Measurements from ENCODE around the gene FBXL7. TPM values are rescaled to one million over a fixed set of nuclear protein-coding genes. Genes with fewer than 3 reads are reported as not detected.

Gene FBXL7
- total and polyA plus RNA-seq, 2 of the 8 experiments (the other 6 are each of a cell fraction or from before 2014, with no cell fraction given): 17.7 to 17.8 TPM

- TF ChIP-seq, protein P1, sequence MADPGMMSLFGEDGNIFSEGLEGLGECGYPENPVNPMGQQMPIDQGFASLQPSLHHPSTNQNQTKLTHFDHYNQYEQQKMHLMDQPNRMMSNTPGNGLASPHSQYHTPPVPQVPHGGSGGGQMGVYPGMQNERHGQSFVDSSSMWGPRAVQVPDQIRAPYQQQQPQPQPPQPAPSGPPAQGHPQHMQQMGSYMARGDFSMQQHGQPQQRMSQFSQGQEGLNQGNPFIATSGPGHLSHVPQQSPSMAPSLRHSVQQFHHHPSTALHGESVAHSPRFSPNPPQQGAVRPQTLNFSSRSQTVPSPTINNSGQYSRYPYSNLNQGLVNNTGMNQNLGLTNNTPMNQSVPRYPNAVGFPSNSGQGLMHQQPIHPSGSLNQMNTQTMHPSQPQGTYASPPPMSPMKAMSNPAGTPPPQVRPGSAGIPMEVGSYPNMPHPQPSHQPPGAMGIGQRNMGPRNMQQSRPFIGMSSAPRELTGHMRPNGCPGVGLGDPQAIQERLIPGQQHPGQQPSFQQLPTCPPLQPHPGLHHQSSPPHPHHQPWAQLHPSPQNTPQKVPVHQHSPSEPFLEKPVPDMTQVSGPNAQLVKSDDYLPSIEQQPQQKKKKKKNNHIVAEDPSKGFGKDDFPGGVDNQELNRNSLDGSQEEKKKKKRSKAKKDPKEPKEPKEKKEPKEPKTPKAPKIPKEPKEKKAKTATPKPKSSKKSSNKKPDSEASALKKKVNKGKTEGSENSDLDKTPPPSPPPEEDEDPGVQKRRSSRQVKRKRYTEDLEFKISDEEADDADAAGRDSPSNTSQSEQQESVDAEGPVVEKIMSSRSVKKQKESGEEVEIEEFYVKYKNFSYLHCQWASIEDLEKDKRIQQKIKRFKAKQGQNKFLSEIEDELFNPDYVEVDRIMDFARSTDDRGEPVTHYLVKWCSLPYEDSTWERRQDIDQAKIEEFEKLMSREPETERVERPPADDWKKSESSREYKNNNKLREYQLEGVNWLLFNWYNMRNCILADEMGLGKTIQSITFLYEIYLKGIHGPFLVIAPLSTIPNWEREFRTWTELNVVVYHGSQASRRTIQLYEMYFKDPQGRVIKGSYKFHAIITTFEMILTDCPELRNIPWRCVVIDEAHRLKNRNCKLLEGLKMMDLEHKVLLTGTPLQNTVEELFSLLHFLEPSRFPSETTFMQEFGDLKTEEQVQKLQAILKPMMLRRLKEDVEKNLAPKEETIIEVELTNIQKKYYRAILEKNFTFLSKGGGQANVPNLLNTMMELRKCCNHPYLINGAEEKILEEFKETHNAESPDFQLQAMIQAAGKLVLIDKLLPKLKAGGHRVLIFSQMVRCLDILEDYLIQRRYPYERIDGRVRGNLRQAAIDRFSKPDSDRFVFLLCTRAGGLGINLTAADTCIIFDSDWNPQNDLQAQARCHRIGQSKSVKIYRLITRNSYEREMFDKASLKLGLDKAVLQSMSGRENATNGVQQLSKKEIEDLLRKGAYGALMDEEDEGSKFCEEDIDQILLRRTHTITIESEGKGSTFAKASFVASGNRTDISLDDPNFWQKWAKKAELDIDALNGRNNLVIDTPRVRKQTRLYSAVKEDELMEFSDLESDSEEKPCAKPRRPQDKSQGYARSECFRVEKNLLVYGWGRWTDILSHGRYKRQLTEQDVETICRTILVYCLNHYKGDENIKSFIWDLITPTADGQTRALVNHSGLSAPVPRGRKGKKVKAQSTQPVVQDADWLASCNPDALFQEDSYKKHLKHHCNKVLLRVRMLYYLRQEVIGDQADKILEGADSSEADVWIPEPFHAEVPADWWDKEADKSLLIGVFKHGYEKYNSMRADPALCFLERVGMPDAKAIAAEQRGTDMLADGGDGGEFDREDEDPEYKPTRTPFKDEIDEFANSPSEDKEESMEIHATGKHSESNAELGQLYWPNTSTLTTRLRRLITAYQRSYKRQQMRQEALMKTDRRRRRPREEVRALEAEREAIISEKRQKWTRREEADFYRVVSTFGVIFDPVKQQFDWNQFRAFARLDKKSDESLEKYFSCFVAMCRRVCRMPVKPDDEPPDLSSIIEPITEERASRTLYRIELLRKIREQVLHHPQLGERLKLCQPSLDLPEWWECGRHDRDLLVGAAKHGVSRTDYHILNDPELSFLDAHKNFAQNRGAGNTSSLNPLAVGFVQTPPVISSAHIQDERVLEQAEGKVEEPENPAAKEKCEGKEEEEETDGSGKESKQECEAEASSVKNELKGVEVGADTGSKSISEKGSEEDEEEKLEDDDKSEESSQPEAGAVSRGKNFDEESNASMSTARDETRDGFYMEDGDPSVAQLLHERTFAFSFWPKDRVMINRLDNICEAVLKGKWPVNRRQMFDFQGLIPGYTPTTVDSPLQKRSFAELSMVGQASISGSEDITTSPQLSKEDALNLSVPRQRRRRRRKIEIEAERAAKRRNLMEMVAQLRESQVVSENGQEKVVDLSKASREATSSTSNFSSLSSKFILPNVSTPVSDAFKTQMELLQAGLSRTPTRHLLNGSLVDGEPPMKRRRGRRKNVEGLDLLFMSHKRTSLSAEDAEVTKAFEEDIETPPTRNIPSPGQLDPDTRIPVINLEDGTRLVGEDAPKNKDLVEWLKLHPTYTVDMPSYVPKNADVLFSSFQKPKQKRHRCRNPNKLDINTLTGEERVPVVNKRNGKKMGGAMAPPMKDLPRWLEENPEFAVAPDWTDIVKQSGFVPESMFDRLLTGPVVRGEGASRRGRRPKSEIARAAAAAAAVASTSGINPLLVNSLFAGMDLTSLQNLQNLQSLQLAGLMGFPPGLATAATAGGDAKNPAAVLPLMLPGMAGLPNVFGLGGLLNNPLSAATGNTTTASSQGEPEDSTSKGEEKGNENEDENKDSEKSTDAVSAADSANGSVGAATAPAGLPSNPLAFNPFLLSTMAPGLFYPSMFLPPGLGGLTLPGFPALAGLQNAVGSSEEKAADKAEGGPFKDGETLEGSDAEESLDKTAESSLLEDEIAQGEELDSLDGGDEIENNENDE (IDR thresholded peaks at IDR 0.05; ENCODE audit: insufficient replicate concordance, low read length): no peak
These were observed 438.2 kb downstream of the FBXL7 start (continued) for GRCh38 chr5:15938186-15938585.

All from H1 (cell line).